Ovary (tissue), 9 donors: ENCODE data around the gene NRN1L. TPM values are rescaled to one million over a fixed set of nuclear protein-coding genes. Genes with fewer than 3 reads are reported as not detected.

Experiments
- DNase-seq, 5 donors: peaks; one replicate each; pipeline ENCODE4 v3.0.0-alpha.2; 2019 to 2020
- H3K27ac ChIP-seq, 2 donors: fragments of 200-600 bp; one replicate each; pipeline versions ENCODE4 v1.5.1 to v1.8.0; 2019 to 2022
- H3K27me3 ChIP-seq: fragments of 200-600 bp; one replicate; pipeline ENCODE4 v1.8.0; 2022
- H3K36me3 ChIP-seq: fragments of 200-600 bp; sonication (generic); one replicate; pipeline ENCODE4 v1.5.1; 2019
- H3K4me1 ChIP-seq: one replicate; pipeline ENCODE4 v1.8.1; 2013; ENCODE audit warnings: mild to moderate bottlenecking, moderate library complexity; ENCODE audit not compliant: insufficient read depth
- H3K4me3 ChIP-seq: fragments of 200-600 bp; sonication (generic); one replicate; pipeline ENCODE4 v1.5.1; 2017
- H3K9me3 ChIP-seq, 2 donors: fragments of 200-600 bp in 1 of 2; sonication (generic) in 1 of 2; one replicate each; pipeline versions ENCODE4 v1.5.1 to v1.8.1; 2013 to 2019; ENCODE audit warnings: mild to moderate bottlenecking in 1 of 2, moderate library complexity in 1 of 2
- EP300 ChIP-seq: sonication (generic); formaldehyde crosslinking; IDR thresholded peaks from one replicate; pipeline ENCODE4 v1.6.1; 2017; ENCODE audit warnings: antibody characterized with exemption
- POLR2A ChIP-seq: fragments of 450-650 bp; IDR thresholded peaks from one replicate; pipeline ENCODE4 v1.6.1; 2017; ENCODE audit warnings: antibody characterized with exemption, mild to moderate bottlenecking, moderate library complexity
- WGBS, 3 donors: extraction: QIAGEN DNeasy Blood & Tissue Kit in 1 of 3; methylation state at CpG; one replicate each; pipeline versions ENCODE4 v1.1.5 to v1.1.7; 2013 to 2017; 5-methylcytosine and 5-hydroxymethylcytosine counted together
- intact Hi-C, 4 donors: fragments of 100-400 bp; cut with DNase I; formaldehyde crosslinking; loops; one replicate each; pipeline versions ENCODE4 v1.11.0 to v1.15.1; 2022 to 2023
- polyA plus RNA-seq, 2 donors: library from polyadenylated mRNA; stranded (reverse); fragments of 200-250 nt in 1 of 2; fragments of 350-450 nt in 1 of 2; fragmentation: Illumina TruSeq in 1 of 2; extraction: RNeasy Lipid Tissue Mini Kit (QIAGEN cat#74804) in 1 of 2; gene quantifications; one replicate each; pipeline ENCODE4 v1.2.3, GENCODE V29; 2013 to 2014
- total RNA-seq, 7 donors: library from RNA; depleted of rRNA in 2 of 7; stranded (reverse); fragments of >200 nt in 2 of 7; fragmentation: NEBNext Ultra II Directional in 3 of 7; extraction: Animal tissue kit (Norgen Biotek cat#: 25700) in 3 of 7; gene quantifications; one replicate each; pipeline versions ENCODE4 v1.1.0 to v1.2.4, GENCODE V29; 2016 to 2023
- TF ChIP-seq, protein P1 (sequence below), 3 donors: fragments of 450-650 bp in 2 of 3; fragments of 200-600 bp in 1 of 3; IDR thresholded peaks; one replicate each; pipeline versions ENCODE4 v1.5.1 to v1.8.0; 2016 to 2022; ENCODE audit warnings: antibody characterized with exemption in 3 of 3, mild to moderate bottlenecking in 1 of 3
- donor health status: DM: no; HTN: no; CAD: no; lungs with moderate emphysema.
- donor health status: DM: no; HTN: no; CAD: no.
- donor health status: Bipolar disorder and iron deficiency.
- donor health status: DM: yes; HTN: yes; CAD: no.
- donor health status: DM: no; HTN: no; CAD: no.
- donor health status: DM: yes; HTN: yes; CAD: no.

NRN1L gene
- total and polyA plus RNA-seq, 9 donors, result 0.95 to 4.7 (median 2.6) TPM; not detected in 1

DNA sequence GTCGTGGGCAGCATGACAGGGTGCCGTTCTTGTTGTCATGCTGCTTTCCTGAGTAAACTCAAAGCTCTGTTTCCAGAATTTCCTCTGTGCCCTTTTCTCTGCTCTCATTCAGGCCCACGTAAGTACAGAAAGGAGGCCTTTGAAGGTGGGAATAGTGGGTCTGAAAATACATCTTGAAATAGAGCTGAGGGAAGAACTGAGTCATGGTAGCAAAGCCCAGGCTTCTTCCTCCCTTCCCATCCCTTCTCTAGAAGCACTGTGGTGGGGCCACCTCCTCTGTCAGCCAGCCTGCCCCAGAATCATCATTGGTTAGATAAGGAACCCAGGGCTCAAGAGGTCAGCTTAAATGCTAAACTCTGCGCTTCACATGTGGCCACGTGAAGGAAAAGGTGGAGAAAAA, 37.5 kb downstream of the NRN1L start:
- Histone ChIP-seq H3K9me3 (no peaks in the 10 kb centered on the region), H3K27ac (no peak overlapping the region), H3K27me3 (no peaks in the 10 kb centered on the region), H3K4me1 (peaks cover 5% of the 10 kb centered on the region), H3K4me3 (no peak overlapping the region), H3K36me3 (no peaks in the 10 kb centered on the region)
- 63 to 80% (median 67%) methylated on average over 5 of the region's 5 CpGs for WGBS, 3 donors
- TF ChIP-seq EP300 (no peak), POLR2A (no peak)
- TF ChIP-seq, protein P1, sequence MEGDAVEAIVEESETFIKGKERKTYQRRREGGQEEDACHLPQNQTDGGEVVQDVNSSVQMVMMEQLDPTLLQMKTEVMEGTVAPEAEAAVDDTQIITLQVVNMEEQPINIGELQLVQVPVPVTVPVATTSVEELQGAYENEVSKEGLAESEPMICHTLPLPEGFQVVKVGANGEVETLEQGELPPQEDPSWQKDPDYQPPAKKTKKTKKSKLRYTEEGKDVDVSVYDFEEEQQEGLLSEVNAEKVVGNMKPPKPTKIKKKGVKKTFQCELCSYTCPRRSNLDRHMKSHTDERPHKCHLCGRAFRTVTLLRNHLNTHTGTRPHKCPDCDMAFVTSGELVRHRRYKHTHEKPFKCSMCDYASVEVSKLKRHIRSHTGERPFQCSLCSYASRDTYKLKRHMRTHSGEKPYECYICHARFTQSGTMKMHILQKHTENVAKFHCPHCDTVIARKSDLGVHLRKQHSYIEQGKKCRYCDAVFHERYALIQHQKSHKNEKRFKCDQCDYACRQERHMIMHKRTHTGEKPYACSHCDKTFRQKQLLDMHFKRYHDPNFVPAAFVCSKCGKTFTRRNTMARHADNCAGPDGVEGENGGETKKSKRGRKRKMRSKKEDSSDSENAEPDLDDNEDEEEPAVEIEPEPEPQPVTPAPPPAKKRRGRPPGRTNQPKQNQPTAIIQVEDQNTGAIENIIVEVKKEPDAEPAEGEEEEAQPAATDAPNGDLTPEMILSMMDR (IDR thresholded peaks at IDR 0.05), result no peak
- no peak for DNase-seq
- intact Hi-C loops, result no loop called here

DNA sequence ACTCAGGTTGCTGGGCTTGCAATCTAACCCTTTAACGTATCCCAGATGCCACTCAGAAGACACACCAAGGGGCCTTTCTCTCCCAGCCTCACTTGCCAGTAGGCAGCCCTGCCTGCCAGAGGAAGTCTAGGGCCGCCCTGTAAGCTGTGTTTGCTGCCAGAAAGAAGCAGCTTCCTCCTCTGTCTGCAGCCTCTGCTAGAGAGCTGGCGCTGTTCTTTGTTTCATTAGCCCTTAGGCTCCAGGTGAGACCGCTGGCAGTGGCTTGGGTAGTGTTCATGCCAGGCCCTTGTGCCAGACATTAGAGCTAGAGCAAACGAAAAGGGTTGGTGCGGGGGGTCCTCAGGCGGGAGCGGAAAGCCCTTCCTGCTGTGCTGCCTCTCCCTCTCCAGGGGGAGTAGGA, 38.1 kb downstream of the NRN1L start:
- no peak for DNase-seq
- no peaks in the 10 kb centered on the region for H3K9me3 ChIP-seq
- intact Hi-C loops, result no loop called here
- no peaks in the 10 kb centered on the region for H3K27me3 ChIP-seq
- H3K36me3 ChIP-seq, result no peaks in the 10 kb centered on the region
- H3K4me3 ChIP-seq, result no peak overlapping the region
- TF ChIP-seq, protein P1 (IDR thresholded peaks at IDR 0.05), result no peak
- TF ChIP-seq POLR2A, result no peak
- no peak for TF ChIP-seq EP300
- no peak overlapping the region for H3K27ac ChIP-seq
- peaks cover 3% of the 10 kb centered on the region for H3K4me1 ChIP-seq
- 84 to 88% (median 85%) methylated on average over 8 of the region's 8 CpGs for WGBS, 3 donors

DNA sequence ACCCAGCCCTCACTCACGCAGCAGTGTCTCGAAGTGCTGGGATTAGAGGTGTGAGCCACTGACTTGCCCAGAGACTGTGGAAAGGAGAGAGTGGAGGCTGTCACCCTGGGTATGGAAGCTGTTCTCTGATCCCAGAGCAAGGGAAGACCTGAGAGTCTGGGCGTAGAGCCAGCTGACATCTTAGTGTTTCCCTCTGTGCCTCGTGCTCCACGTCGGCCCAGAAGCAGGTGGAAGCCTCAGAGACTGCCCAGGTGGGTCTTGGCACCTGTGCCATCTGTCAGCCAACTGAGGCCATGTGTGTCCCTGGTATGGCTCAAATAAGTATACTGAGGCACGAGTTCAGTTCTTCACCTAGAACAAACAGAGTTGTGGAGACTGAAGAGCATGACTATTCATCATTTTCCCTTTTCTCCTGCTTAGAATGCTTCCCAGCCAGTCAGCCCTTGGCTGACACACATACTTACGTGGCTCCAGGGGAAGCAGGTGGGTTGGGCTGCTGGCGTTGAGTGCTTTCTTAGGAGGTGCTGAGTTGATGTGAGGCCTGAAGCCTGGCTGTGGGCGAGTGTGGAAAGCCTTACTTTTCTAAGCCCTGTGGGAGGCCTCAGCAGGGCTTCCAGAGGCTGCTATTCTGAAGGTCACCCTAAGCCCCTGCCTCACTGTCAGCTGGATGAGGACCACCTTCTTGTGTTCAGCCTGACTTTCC, 38.9 kb downstream of the NRN1L start:
- H3K36me3 ChIP-seq, result no peaks in the 10 kb centered on the region
- 69 to 72% (median 70%) methylated on average over 10 of the region's 10 CpGs for WGBS, 3 donors
- H3K4me3 ChIP-seq, result no peak overlapping the region
- TF ChIP-seq, protein P1 (IDR thresholded peaks at IDR 0.05), result no peak
- no peak for TF ChIP-seq EP300
- no peak for TF ChIP-seq POLR2A
- DNase-seq, result no peak
- H3K9me3 ChIP-seq, result no peaks in the 10 kb centered on the region
- no peaks in the 10 kb centered on the region for H3K27me3 ChIP-seq
- H3K4me1 ChIP-seq, result peaks cover 3% of the 10 kb centered on the region
- intact Hi-C loops, result no loop called here
- no peak overlapping the region for H3K27ac ChIP-seq

DNA sequence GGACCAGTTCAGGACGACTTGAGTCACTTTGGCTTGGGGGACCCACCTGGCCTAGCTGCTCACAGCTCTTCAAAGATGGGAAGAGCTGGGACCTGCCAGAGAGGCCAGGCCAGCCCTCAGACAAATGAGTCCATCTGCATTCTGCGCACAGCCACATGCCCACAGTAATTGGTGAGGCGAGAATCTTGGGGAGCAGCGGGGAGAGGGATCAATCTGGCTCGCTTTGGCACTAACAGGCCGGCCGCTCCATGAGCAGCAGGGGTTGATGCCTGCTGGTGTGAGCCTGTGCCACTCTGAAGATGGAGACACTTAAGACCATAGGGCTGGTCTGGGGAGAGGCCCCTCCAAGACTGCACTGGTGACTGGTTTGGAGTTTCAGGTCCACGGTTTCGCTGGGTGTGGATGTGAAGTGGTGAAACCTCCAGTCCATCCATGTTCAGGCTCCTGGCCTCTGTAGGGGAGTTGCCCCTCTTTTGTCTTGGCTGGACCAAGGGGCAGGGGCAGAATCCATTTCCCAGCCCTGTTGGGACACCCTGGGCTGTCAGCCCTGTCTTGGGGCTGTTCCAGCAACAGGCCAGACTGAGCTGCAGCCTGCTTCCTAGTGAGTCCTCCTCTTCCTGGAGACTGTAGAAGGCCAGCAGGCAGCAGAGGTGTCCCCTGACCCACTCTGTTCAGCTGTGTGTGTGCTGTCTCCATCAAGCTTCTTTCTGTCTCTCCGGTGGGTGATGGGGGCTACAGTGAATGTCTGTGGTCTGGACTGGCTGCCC, 39.6 kb downstream of the NRN1L start:
- H3K36me3 ChIP-seq, result no peaks in the 10 kb centered on the region
- DNase-seq, result no peak
- H3K4me3 ChIP-seq, result no peak overlapping the region
- WGBS, 3 donors, result 91 to 93% (median 92%) methylated on average over 10 of the region's 10 CpGs
- peaks cover 3% of the 10 kb centered on the region for H3K4me1 ChIP-seq
- no peak overlapping the region for H3K27ac ChIP-seq
- H3K27me3 ChIP-seq, result no peaks in the 10 kb centered on the region
- H3K9me3 ChIP-seq, result no peaks in the 10 kb centered on the region
- TF ChIP-seq, protein P1 (IDR thresholded peaks at IDR 0.05), result no peak
- TF ChIP-seq EP300 (no peak), POLR2A (no peak)
- intact Hi-C loops, result no loop called here
